GM12801 (cell line): ENCODE measurements around the gene CFAP58.

ENCODE experiments used
- TF ChIP-seq, protein P1 (sequence below): IDR thresholded peaks from one replicate; pipeline ENCODE4 v1.5.1; 2011; ENCODE audit warnings: control low read depth; ENCODE audit not compliant: insufficient read length; ENCODE audit errors: extremely low read depth

CFAP58 gene

DNA sequence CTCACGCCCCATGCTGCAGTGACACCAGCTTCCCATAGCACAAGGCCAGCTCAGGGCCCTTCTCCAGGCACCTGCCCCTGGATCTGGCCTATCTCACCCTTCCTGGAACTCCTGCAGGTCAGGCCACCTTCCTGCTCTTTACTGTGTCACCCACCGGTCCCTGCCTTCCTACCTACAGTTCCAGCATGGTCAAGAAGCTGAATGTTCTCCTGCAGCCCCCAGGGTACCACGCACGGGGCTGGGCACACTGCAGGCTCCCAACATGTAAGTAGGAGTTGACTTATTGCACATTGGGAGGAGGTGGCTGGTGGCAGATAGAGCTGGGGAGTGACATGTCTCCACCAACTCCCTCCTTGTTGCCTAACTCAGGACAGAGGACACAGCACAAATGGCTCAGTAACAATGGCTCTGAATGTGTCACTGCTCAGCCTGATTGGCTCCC, 29.9 kb upstream of the CFAP58 start:
- TF ChIP-seq, protein P1, sequence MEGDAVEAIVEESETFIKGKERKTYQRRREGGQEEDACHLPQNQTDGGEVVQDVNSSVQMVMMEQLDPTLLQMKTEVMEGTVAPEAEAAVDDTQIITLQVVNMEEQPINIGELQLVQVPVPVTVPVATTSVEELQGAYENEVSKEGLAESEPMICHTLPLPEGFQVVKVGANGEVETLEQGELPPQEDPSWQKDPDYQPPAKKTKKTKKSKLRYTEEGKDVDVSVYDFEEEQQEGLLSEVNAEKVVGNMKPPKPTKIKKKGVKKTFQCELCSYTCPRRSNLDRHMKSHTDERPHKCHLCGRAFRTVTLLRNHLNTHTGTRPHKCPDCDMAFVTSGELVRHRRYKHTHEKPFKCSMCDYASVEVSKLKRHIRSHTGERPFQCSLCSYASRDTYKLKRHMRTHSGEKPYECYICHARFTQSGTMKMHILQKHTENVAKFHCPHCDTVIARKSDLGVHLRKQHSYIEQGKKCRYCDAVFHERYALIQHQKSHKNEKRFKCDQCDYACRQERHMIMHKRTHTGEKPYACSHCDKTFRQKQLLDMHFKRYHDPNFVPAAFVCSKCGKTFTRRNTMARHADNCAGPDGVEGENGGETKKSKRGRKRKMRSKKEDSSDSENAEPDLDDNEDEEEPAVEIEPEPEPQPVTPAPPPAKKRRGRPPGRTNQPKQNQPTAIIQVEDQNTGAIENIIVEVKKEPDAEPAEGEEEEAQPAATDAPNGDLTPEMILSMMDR: no peak

DNA sequence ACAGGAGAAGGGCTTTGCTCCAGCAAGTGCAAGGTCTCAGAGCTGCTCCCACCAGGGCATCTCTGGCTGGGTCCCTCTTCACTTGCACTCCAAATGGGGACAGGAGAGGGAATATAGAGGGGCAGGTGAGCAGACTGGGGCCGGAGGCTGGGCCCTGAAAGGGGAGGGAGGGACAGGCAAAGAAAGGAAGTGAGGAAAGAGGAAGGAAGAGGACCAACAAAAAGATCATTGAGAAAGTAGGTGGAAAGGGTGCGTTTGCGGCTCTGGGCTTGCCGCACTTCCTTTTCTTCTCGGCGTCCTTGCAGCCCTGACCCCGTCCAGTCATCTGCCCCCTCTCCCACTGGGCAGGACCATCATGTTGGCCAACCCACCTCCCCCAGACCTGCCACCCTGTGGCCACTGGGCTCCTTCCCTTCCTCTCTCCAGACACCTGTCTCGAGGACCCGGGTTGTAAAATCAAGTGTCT, 29.4 kb upstream of the CFAP58 start:
- TF ChIP-seq, protein P1: no peak

DNA sequence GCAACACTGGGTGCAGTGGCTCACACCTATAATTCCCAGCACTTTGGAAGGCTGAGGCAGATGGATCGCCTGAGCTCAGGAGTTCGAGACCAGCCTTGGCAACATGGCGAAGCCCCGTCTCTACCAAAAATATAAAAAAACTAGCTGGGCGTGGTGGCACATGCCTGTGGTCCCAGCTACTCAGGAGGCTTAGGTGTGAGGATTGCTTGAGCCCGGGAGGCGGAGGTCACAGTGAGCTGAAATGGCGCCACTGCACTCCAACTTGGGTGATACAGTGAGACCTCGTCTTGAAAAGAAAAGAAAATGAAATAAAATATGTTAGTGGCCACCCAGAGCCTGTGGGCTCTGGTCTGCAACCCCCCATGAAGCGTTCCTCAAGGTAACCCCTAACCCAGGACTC, 28.7 kb upstream of the CFAP58 start:
- TF ChIP-seq, protein P1: no peak

DNA sequence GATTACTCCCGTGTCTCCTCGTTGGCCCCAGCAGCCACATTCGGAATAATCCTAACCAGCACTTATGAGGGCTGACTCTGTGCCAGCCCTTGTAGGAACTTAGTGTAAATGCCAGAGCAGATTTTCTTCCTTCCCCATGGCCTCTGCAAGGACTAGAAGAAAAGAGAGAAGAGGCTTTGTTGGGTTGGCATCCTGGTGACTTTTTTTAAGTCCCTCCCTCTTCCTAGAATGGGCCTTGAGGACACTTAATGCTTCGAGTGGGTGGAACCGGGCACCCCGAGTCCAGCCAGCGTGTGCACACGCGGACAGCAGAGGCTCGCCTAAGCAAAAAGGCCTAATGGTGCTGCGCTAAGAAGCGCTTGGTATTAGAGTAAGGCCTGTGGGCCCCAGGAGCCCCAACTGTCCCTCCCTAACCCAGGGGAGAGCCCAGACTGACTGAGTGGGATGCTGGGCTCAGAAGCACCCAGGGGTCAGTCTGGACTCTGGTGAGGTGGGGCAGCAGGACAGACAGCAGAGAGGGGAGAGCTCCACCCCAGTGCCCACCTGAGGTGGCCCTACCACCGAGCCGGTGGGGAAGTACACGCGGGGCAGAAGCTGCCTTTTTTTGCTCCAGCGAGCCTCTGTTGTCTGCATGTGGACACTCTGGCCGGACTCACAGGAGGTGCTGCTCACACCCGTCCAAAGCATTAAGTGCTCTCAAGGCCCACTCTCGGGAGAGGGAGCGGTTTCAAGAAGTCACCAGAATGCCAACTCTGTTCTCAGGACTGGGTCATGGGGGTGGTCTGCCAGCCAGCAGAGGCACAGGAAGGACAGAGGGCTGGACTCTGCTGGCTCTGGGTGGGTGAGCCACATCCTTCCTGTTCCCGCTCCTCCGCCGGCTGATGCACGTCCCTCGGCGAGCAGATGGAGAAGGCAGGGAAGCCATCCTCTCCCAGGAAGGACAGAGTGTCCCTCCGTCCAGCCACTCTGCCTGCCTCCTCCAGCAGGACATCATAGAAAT, 27.9 kb upstream of the CFAP58 start:
- TF ChIP-seq, protein P1: no peak

DNA sequence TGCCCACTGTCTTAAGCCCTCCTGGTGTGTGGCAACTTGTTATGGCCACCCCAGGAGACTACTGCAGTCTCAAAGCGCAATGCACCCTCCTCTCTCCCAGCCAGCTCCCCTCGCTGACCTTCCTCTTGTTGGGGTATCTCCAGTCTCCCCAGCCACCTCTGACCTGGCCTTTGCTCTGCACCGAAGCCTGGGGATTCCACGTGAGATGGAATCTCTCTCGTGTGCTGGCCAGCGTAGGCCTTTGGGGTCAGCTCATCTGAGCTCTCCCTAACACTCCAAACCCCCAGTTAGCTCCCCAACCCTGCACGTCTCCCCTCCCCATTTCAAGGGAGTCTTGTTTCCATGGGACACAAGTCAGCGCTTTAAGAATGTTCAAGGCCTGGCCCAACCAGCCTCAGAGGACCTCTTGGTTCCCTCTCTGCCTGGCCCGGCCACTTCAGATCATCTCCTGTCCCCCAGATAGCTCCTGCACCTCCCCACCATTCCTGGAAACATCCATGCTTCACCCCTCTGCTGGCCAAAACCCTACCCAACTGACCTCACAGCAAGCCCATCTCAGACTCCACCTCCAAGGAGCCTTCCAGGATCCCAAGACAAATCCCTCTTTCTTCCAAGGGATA, 26.5 kb upstream of the CFAP58 start:
- TF ChIP-seq, protein P1: no peak

DNA sequence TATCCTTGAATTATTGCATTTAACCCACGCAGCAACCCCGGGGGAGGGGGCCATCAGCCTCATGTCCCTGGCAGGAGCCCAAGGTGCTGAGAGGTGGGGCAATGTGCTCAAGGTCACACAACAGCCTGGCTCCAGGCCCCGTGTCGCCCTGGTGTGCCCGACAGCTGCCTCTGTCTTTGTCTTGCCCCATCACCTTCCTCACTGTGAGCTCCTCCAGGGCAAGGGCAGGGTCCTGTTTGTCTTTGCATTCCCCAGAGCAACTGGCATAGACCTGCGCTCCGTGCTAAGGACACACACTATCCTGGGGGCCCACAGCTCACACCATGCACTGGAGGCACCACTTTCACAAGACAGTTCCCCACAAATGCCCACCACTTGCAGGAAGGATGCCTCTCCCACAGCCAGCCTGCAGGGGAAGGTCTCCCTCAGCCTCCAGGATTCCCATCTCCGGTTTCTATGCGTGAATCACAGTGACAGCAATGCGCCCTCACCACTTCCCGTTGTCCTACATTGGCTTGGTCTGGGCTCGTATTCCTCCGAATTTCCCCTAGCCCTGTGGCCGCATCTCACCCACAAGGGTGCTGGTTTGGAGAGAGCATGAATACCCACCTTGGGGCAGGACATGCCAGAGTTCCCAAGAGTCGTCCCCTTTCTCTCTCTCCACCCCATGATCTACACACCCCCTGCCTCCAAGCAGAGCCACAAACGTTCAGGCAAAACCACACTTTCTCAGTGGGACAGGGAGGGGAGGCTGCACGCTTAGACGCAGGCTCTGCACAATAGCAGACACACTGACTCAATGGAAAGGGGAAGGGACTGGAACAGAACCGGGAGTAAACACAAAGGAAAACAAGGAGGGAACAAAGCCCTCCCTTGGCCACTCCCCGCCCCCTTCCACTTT, 25.6 kb upstream of the CFAP58 start:
- TF ChIP-seq, protein P1: no peak

DNA sequence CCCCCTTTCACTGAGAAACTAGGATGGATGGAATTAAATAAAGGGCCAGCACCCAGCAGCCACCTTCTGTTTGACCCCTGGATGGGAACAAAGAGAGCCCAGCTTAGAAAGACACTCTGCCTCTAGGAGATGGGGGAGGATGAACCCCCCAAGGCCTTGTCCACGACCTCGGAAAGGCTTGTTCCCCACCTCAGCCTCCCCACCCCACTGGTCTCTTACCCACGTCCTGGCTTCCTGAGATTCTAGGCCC, 25.1 kb upstream of the CFAP58 start:
- TF ChIP-seq, protein P1: no peak
